NOMO-1 (cell line): ENCODE results near the gene CHRDL1.
"Not testable (repeated sequence)": the region's sequence is repeated elsewhere in the genome, so short reads cannot be mapped to it uniquely, and the experiment has no call there.

Source experiments
- DNase-seq, 2 experiments: peaks; one replicate each; lab custom pipeline; 2025; ENCODE audit not compliant: unreplicated experiment in 2 of 2; lab: John Stamatoyannopoulos, UW

CHRDL1 gene

GRCh38 chrX:110665223-110666002 is 130.2 kb downstream of the CHRDL1 start:
- DNase-seq = peak; percentile 6 to 41

- no peak for DNase-seq
Measured at GRCh38 chrX:110657073-110657472, 138.5 kb downstream of the CHRDL1 start.

GRCh38 chrX:110654280-110654679 is 141.3 kb downstream of the CHRDL1 start:
- not testable (repeated sequence) for DNase-seq

GRCh38 chrX:110646386-110646785 is 149.2 kb downstream of the CHRDL1 start:
- no peak for DNase-seq
